Activated CD4-positive, alpha-beta T cell treated with anti-CD3 and anti-CD28 coated beads for 36 hours (primary cell): ENCODE measurements around the gene TAF6. TPM values are rescaled to one million over a fixed set of nuclear protein-coding genes. Genes with fewer than 3 reads are reported as not detected.
A peak's percentile ranks its signal among the peaks of the same experiment; 100 is the strongest.

Experiments used
- ATAC-seq: fragments of 200-7000 bp; cut with Tn5 transposase; one replicate; pipeline ENCODE4 v1.10.0; 2021; ENCODE audit warnings: mild to moderate bottlenecking, moderate library complexity
- CTCF ChIA-PET: fragments of 350-600 bp; sonication (Branson Sonifier 250); formaldehyde crosslinking; loops from one replicate; lab custom pipeline; 2021; ENCODE audit warnings: antibody characterized with exemption; lab: Charles Lee
- POLR2A ChIA-PET: fragments of 350-600 bp; sonication (Branson Sonifier 250); formaldehyde crosslinking; loops from one replicate; lab custom pipeline; 2021; ENCODE audit warnings: antibody characterized with exemption, inconsistent platforms; lab: Charles Lee
- DNase-seq: peaks from one replicate; pipeline ENCODE4 v3.0.0-alpha.2; 2020
- H3K27ac Mint-ChIP-seq: one replicate; pipeline ENCODE4 v1.8.0; 2021; ENCODE audit warnings: mixed read lengths
- H3K27me3 Mint-ChIP-seq: one replicate; pipeline ENCODE4 v1.8.0; 2021; ENCODE audit warnings: mixed read lengths
- H3K36me3 Mint-ChIP-seq: one replicate; pipeline ENCODE4 v1.8.0; 2021; ENCODE audit warnings: low read depth, mixed read lengths
- H3K4me1 Mint-ChIP-seq: one replicate; pipeline ENCODE4 v1.8.0; 2021; ENCODE audit warnings: mixed read lengths
- H3K4me3 Mint-ChIP-seq: one replicate; pipeline ENCODE4 v1.8.0; 2021; ENCODE audit warnings: mild to moderate bottlenecking, moderate library complexity, mixed read lengths
- H3K9me3 Mint-ChIP-seq: one replicate; pipeline ENCODE4 v1.8.0; 2021; ENCODE audit warnings: low read depth, mixed read lengths
- intact Hi-C, 2 experiments: fragments of 100-400 bp; cut with DNase I in 1 of 2; cut with micrococcal nuclease in 1 of 2; formaldehyde crosslinking; loops; one replicate each; pipeline versions ENCODE4 v1.14.2 to v1.15.1; 2022 to 2024; cut with DNase I, micrococcal nuclease
- total RNA-seq, 2 experiments: library from RNA; stranded (reverse); gene quantifications; one replicate each; pipeline ENCODE4 v1.2.3, GENCODE V29; 2021

The TAF6 gene
- total RNA-seq, 2 experiments from 2014 or later, result 54.3 to 59.5 TPM

DNA sequence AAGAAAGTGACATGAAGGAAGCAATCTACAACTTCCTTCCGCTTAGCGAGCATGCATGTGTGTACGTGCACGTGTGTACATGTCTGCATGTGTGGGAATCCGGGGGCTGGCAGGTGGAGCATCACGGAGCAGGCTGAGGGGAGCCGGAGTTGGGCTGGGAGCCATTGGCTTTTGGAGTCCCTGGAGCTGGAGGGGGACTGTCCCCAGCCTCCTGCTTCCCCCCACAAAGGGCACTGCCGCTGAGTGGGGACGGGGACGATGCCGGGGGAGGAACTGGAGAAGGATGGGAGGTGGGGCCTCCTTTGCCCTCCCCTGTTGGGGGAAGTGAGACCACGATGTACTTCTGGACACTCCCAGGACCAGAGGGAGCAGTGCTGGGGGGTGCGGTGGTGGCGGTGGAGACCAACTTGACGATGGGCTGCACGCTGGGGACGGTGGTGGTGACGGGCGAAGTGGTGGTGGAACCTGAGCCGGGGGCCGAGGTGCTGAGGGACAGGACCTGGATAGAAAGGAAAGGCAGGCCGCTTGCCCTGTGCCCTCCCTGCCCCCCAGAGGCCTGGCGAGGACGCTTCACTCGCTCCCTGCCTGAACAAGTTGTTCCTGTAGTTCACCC is 11.9 kb downstream of the TAF6 start:
- peaks cover 9% of the 10 kb centered on the region for H3K4me1 Mint-ChIP-seq
- no peaks in the 10 kb centered on the region for H3K9me3 Mint-ChIP-seq
- ATAC-seq (no peak), DNase-seq (no peak)
- H3K27ac Mint-ChIP-seq, result no peak overlapping the region
- no peaks in the 10 kb centered on the region for H3K27me3 Mint-ChIP-seq
- intact Hi-C loops, result no loop called here
- H3K36me3 Mint-ChIP-seq, result peaks cover 22% of the 10 kb centered on the region
- H3K4me3 Mint-ChIP-seq, result no peak overlapping the region
- CTCF ChIA-PET, result interaction anchor here (0.6 kb wide), 1 partner anchor 15 kb away, joined by 3 read pairs; no protein-coding TSS in a partner anchor
- POLR2A ChIA-PET, result no interaction called here

DNA sequence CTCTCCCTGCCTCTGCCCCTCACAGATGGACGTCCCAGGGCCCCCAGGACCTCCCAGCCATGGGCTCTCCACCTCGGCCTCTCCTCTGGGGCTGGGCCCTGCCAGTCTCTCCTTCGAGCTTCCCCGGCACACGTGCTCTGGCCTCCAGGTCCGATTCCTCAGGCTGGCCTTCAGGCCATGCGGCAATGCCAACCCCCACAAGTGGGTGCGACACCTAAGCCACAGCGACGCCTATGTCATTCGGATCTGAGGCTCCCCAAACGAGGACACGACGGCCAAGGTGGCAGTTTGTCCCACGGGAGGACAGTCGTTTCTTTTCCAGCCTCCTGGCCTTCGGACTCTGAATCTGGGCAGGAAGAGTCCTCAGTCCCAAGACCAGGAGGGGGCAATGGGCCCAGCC is 12.5 kb downstream of the TAF6 start:
- no peak overlapping the region for H3K27ac Mint-ChIP-seq
- H3K36me3 Mint-ChIP-seq, result peaks cover 21% of the 10 kb centered on the region
- CTCF ChIA-PET, result no interaction called here
- no peaks in the 10 kb centered on the region for H3K9me3 Mint-ChIP-seq
- intact Hi-C loops, result no loop called here
- H3K4me3 Mint-ChIP-seq, result no peak overlapping the region
- DNase-seq (no peak), ATAC-seq (no peak)
- H3K4me1 Mint-ChIP-seq, result peaks cover 9% of the 10 kb centered on the region
- H3K27me3 Mint-ChIP-seq, result no peaks in the 10 kb centered on the region
- POLR2A ChIA-PET, result interaction anchor here (0.6 kb wide), 1 partner anchor 13 kb away, joined by 3 read pairs; no protein-coding TSS in a partner anchor

DNA sequence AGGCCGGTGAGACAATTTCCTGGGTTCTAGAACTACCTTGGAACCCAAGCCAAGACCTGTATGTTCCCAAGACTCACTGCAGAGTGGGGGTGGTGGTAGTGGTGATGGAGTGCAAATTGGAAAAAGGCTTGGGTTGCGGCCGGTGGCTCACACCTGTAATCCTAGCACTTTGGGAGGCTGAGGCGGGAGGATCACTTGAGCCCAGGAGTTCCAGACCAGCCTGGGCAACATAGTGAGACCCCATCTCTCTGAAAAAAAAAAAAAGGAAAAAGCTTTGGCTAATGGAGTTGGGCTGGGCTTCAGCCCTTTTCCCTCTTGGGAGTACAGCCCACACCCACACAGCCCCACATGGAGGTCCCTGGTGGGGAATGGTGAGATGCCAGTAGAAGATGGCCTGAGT is 13.6 kb downstream of the TAF6 start:
- no peak overlapping the region for H3K27ac Mint-ChIP-seq
- no peaks in the 10 kb centered on the region for H3K27me3 Mint-ChIP-seq
- H3K4me3 Mint-ChIP-seq, result no peak overlapping the region
- peaks cover 19% of the 10 kb centered on the region for H3K36me3 Mint-ChIP-seq
- no peaks in the 10 kb centered on the region for H3K9me3 Mint-ChIP-seq
- POLR2A ChIA-PET, result interaction anchor here (0.6 kb wide), 1 partner anchor 300 kb away, joined by 4 read pairs; no protein-coding TSS in a partner anchor
- no peak for DNase-seq
- no peak for ATAC-seq
- intact Hi-C loops, result no loop called here
- peaks cover 9% of the 10 kb centered on the region for H3K4me1 Mint-ChIP-seq
- CTCF ChIA-PET, result interaction anchor here (0.6 to 0.7 kb wide), 2 partner anchors 12 to 423 kb away, joined by 3 read pairs; no protein-coding TSS in a partner anchor

DNA sequence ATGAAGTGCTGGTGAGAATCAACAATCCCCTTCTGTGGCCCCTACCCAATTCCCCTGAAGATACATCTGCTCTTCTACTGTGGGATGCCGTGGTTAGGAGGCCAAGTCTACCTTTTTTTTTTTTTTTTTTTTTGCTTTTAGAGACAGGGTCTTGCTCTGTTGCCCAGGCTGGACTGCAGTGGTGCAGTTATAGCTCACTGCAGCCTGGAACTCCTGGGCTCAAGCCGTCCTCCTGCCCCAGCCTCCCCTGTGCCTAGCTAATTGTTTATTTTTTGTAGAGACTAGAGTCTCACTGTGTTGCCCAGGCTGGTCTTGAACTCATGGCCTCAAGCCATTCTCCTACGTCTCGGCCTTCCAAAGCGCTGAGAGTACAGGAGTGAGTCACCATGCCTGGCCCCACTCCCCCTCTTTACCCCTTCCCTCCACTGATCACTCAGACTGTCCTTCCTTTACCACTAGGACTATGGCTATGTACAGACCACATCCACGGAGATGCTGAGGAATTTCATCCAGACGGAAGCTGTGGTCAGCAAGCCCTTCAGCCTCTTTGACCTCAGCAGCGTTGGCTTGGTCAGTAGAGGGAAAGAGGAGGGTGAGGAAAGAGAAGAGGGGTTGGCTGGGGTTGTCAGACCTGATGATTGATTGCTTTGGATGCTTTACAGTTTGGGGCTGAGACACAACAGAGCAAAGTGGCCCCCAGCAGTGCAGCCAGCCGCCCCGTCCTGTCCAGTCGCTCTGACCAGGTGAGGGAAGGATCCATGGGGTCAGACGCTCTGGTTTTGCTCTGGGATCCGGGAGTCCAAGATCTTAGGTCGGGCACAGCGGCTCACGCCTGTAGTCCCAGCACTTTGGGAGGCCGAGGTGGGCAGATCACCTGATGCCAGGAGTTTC is 16.0 kb downstream of the TAF6 start:
- POLR2A ChIA-PET, result interaction anchor here (1.1 to 4.9 kb wide), 3 partner anchors 13 to 602 kb away, joined by 4 to 74 read pairs (median 9); partner anchors contain the start of genes COPS6 and POP7
- peak overlapping the region; percentile 90 for H3K4me3 Mint-ChIP-seq
- intact Hi-C loops, result loop anchor here in 1 of 2 experiments (5.0 kb wide), 2 partner anchors 569 to 696 kb away; partner anchors contain the start of genes BUD31, GNB2 and PDAP1
- H3K9me3 Mint-ChIP-seq, result no peaks in the 10 kb centered on the region
- H3K4me1 Mint-ChIP-seq, result peaks cover 30% of the 10 kb centered on the region
- peak overlapping the region; percentile 66 for H3K27ac Mint-ChIP-seq
- ATAC-seq, result no peak
- H3K36me3 Mint-ChIP-seq, result peaks cover 36% of the 10 kb centered on the region
- CTCF ChIA-PET, result interaction anchor here (0.6 to 3.0 kb wide), 4 partner anchors 17 to 325 kb away, joined by 3 to 14 read pairs (median 4); partner anchors contain the start of gene ZCWPW1
- no peak for DNase-seq
- H3K27me3 Mint-ChIP-seq, result no peaks in the 10 kb centered on the region

DNA sequence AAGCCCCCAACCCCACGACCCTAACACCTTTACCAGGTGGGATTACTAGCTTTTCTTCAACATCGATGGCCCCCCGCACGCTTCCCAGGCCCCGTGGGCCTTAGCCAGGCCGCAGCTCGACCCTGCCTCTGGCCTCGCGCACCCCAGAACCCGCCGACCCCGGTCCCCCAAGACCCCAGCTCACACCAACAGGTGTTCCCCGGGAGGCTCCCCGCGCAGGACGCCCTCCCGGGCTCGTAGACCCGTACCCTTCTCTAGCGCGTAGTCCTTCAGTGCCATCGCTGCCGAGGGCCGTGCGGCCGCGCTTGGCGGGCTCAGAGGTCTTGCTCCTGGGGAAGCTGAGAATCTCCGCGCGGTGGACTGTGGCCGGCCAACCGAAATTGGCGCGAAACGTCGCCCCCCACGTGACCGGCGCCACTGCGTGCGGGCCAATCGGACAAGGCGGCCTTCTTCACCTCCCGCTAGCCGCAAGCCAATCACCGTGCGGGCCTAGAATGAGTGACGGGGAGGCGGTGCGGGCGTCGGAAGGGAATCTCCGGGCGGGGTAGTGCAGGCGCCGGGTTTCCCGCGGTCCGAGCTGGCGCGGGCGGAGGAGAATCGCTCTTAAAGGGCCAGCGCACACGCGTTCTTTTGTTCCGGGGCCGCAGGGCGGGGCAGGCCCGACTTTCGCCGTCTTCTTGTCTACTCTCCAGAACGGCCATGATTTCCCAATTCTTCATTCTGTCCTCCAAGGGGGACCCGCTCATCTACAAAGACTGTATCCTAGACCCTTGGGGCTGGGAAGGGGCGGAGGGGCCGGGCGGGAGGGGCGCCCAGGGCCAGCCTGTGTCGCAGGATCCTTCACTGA is 17.9 kb downstream of the TAF6 start, which contains the start of the genes AP4M1 and MCM7:
Gene AP4M1, plus strand, starts transcription at position 628 of the 847 bp plus-strand sequence. Its CDS starts 72 bp downstream, at position 700.
Gene MCM7, minus strand, starts transcription at position 382 of the 847 bp plus-strand sequence. Its CDS starts 103 bp downstream, at position 279.
- intact Hi-C loops, result loop anchor here (1.0 to 5.0 kb wide), 12 partner anchors 18 to 694 kb away; partner anchors contain the start of genes CNPY4 (in 2 of the 2), TAF6 (in 2 of the 2), ZNF3 (in 2 of the 2) and BUD31 (in 1 of the 2)
- ChIA-PET POLR2A (interaction anchor here (0.6 to 4.9 kb wide), 14 partner anchors 10 to 678 kb away, joined by 3 to 74 read pairs (median 5); partner anchors contain the start of genes COPS6, LAMTOR4, MBLAC1 and TRIM4), CTCF (interaction anchor here (0.6 to 3.0 kb wide), 11 partner anchors 9 to 722 kb away, joined by 3 to 14 read pairs (median 4); partner anchors contain the start of genes COPS6 and MBLAC1)
- H3K36me3 Mint-ChIP-seq, result peaks cover 52% of the 10 kb centered on the region
- peak within 1 kb of the TSS; percentile 94 for H3K27ac Mint-ChIP-seq
- DNase-seq, result peak; percentile 99
- no peaks in the 10 kb centered on the region for H3K27me3 Mint-ChIP-seq
- no peaks in the 10 kb centered on the region for H3K9me3 Mint-ChIP-seq
- H3K4me3 Mint-ChIP-seq, result peak within 1 kb of the TSS; percentile 90
- ATAC-seq, result peak; percentile 91
- H3K4me1 Mint-ChIP-seq, result peaks cover 41% of the 10 kb centered on the region

DNA sequence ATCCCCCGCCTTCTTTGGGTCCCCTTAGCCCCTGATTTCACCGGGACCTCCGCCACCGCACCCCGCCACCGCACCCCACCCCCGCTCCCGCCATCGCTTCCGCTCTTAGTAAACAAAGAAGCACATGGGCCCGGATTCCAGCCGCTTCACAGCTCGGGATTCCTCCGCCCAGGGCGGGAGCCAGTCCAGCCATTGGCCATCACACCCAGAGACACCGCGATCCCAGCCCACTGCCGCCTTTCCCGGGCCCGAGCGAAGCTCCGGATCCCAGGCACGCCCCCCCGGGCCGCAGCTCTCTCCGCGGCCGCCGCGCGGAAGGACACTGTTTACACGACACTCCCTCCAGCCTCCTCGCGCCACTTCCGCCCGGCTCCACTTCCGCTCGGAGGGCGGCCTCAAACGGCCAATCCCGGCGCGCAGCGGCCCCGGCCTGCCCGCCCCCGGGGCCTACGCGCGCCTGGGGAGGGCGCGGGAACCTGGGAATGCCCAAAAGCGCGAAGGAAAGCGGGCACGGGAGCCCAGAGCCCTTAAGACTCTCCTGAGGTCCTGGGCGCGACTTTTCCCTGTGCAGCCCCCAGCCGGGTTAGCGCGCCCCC is 18.6 kb downstream of the TAF6 start:
- Mint-ChIP-seq H3K4me3 (peak overlapping the region; percentile 90), H3K36me3 (peaks cover 58% of the 10 kb centered on the region), H3K9me3 (no peaks in the 10 kb centered on the region), H3K27me3 (no peaks in the 10 kb centered on the region), H3K27ac (peak overlapping the region; percentile 94), H3K4me1 (peaks cover 46% of the 10 kb centered on the region)
- ATAC-seq (peak; percentile 79), DNase-seq (peak; percentile 93)
- intact Hi-C loops, result loop anchor here (1.0 to 5.0 kb wide), 14 partner anchors 10 to 693 kb away; partner anchors contain the start of genes CNPY4 (in 2 of the 2), TAF6 (in 2 of the 2), ZNF3 (in 2 of the 2) and BUD31 (in 1 of the 2)
- CTCF ChIA-PET, result interaction anchor here (0.6 to 3.0 kb wide), 6 partner anchors 10 to 722 kb away, joined by 3 to 14 read pairs (median 6); partner anchors contain the start of gene MBLAC1
- POLR2A ChIA-PET, result interaction anchor here (0.5 to 4.9 kb wide), 9 partner anchors 10 to 553 kb away, joined by 3 to 74 read pairs (median 7); partner anchors contain the start of genes COPS6, MBLAC1, TRIM4 and ZCWPW1

DNA sequence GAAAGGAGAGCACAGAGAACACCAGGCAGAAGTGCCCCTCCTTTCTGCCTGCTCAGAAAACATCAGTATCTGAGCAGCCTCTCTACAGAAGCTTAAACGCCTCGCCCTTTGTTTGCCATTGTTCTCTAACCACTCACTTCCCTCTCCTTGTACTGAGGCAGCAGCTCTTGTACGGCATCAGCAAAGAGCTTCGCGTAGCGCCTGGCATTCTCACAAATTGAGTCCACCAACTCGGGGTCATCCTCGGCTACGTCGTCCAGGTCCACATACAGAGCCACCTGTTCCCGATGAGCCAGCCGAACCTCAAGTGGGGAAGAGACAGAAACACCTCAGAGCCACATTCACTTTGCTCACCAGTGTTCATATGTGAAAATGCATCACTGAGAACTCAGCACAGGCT is 19.7 kb downstream of the TAF6 start:
- Mint-ChIP-seq H3K27me3 (no peaks in the 10 kb centered on the region), H3K36me3 (peaks cover 63% of the 10 kb centered on the region), H3K4me3 (peak overlapping the region; percentile 90), H3K9me3 (no peaks in the 10 kb centered on the region), H3K4me1 (peaks cover 46% of the 10 kb centered on the region), H3K27ac (peak overlapping the region; percentile 94)
- ChIA-PET CTCF (interaction anchor here (0.5 to 0.7 kb wide), 3 partner anchors 187 to 1056 kb away, joined by 3 read pairs; no protein-coding TSS in a partner anchor), POLR2A (interaction anchor here (4.9 kb wide), 1 partner anchor 9 kb away, joined by 74 read pairs; the partner anchor contains the start of gene COPS6)
- ATAC-seq, result no peak
- intact Hi-C loops, result no loop called here
- DNase-seq, result no peak

DNA sequence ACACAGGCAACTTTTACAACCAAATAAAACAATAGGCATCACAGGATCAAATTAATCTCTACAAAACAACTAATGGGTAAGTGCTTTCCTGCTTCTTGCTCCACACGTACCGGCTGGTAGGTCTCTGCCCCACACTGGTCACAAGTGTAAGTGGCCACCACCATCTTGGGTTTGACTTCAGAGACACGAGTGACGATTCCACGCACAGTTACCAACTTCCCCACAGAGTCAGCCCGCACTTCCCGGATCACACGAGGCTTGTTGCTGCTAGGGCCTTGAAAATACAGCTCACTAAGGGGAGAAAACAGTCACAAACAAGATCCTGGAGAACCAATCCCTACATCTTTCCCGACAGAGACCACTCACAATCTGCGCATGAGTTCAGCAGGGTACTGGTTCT is 20.2 kb downstream of the TAF6 start:
- DNase-seq (no peak), ATAC-seq (no peak)
- Mint-ChIP-seq H3K4me1 (peaks cover 46% of the 10 kb centered on the region), H3K27me3 (no peaks in the 10 kb centered on the region), H3K9me3 (no peaks in the 10 kb centered on the region), H3K36me3 (peaks cover 68% of the 10 kb centered on the region), H3K27ac (peak overlapping the region; percentile 80), H3K4me3 (peak overlapping the region; percentile 90)
- ChIA-PET CTCF (interaction anchor here (0.7 kb wide), 1 partner anchor 202 kb away, joined by 3 read pairs; no protein-coding TSS in a partner anchor), POLR2A (interaction anchor here (4.9 kb wide), 1 partner anchor 9 kb away, joined by 74 read pairs; the partner anchor contains the start of gene COPS6)
- intact Hi-C loops, result no loop called here

DNA sequence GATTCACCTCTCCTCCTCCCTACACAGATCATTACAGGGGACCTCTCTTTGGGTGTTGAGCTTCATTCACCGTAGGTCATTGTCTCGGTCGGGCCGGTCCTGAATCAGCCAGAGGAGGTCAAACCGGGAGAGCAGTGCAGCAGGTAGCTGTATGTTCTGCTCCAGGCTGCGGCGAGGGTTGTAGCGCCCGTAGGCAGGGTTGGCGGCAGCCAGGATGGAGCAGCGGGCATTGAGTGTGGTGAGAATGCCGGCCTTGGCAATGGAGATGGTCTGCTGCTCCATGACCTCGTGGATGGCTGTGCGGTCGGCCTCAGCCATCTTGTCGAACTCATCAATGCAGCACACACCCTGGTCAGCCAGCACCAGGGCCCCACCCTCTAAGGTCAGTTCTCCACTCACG is 23.5 kb downstream of the TAF6 start:
- H3K9me3 Mint-ChIP-seq, result no peaks in the 10 kb centered on the region
- H3K4me3 Mint-ChIP-seq, result no peak overlapping the region
- peaks cover 44% of the 10 kb centered on the region for H3K4me1 Mint-ChIP-seq
- no peak overlapping the region for H3K27ac Mint-ChIP-seq
- ATAC-seq, result no peak
- CTCF ChIA-PET, result interaction anchor here (1.4 kb wide), 1 partner anchor 37 kb away, joined by 5 read pairs; no protein-coding TSS in a partner anchor
- H3K27me3 Mint-ChIP-seq, result no peaks in the 10 kb centered on the region
- no peak for DNase-seq
- intact Hi-C loops, result no loop called here
- POLR2A ChIA-PET, result interaction anchor here (0.6 to 1.3 kb wide), 3 partner anchors 13 to 257 kb away, joined by 3 to 9 read pairs (median 3); no protein-coding TSS in a partner anchor
- H3K36me3 Mint-ChIP-seq, result peaks cover 96% of the 10 kb centered on the region
